CD4-positive, alpha-beta T cell treated with Interleukin-10 for 1 hour (primary cell): Measurements from ENCODE around the gene EPHB1.
"Not testable (repeated sequence)": the region's sequence is repeated elsewhere in the genome, so short reads cannot be mapped to it uniquely, and the experiment has no call there.

Experiments used
- DNase-seq: peaks from one replicate; pipeline ENCODE4 v3.0.0-alpha.2; 2020

The EPHB1 gene

GRCh38 chr3:135056733-135057310, 261.8 kb downstream of the EPHB1 start:
- DNase-seq: no peak

DNA sequence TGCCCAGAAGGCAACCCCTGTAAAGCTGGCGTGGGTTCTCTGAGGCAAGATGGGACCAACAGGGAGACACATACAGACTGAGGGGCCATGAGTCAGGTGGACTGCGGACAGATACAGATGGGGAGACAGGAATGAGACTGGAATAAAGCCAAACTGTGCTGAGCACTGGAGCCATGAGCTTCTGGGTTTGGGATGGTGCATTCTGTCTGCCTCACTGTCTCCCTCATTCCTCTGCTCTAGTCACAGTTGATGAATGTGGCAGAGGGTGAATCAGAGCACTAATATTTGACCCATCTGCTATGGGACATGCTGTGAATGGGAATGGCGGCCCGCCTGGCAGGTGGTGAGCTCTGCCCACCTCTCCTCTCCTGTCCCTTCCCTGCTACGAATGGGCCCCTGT, 262.9 kb downstream of the EPHB1 start:
- DNase-seq: no peak

DNA sequence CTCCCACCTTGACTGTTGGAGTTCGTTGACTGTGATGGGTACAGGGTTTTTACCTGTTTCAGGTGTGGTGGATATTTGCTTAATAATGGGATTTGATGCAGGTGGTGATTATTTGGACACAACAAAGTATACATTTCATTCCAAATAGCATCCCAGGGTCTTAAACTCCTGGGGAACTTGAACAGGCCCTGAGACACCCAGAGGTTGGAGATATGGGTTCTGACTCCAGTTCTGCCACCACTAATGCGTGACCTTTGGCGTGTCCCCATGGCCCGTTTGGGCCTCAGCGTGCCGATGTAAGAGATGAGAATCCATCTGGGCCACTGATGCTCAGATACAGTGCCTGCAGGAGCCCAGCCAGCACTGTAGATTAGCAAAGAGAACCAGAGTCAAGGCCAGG, 264.5 kb downstream of the EPHB1 start:
- no peak for DNase-seq

DNA sequence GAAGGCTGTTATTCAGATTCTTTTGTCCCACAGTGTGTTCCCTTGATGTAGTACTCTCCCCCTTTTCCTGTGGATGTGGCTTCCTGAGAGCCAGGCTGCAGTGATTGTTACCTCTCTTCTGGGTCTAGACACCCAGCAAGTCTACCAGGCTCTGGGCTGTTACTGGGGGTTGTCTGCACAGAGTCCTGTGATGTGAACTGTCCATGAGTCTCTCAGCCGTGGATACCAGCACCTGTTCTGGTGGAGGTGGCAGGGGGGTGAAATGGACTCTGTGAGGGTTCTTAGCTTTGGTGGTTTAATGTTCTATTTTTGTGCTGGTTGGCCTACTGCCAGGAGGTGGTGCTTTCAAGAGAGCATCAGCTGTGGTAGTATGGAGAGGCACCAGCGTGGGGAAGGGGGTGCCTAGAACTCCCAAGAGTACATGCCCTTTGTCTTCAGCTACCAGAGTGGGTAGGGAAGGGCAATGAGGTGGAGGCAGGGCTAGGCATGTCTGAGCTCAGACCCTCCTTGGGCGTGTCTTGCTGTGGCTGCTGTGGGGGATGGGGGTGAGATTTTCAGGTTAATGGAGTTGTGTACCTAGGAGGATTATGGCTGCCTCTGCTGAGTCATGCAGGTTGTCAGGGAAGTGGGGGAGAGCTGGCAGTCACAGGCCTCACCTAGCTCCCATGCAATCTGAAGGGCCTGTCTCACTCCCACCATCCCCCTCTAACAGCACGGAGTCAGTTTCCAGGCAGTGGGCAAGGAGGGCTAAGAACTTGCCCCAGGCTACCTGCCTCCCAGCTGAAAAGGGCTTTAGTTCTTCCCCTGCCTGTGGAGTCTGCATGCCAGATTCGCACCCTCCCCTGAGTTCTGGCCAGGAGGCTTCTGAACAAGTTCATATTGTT, 272.0 kb downstream of the EPHB1 start:
- DNase-seq: not testable (repeated sequence)

DNA sequence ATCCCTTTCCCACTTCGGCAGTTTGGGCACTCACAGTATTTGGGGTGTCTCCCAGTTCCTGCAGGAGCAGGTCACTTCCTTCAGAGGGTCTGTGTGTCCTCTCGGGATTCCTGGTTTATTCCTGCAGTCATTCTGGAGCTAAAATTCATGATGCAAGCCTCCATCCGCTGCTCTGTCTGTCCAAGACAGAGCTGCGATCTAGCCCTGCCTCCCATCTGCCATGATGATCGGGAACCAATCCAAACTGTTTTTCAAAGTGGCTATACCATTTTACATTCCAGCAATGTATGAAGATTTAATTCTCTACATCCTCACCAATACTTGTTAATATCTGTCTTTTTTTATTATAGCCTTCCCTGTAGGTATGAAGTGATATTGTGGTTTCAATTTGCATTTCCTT, 273.0 kb downstream of the EPHB1 start:
- DNase-seq: no peak

- no peak for DNase-seq
Observed at GRCh38 chr3:135069406-135069805, 274.3 kb downstream of the EPHB1 start.

GRCh38 chr3:135071483-135071882, 276.4 kb downstream of the EPHB1 start:
- no peak for DNase-seq

DNA sequence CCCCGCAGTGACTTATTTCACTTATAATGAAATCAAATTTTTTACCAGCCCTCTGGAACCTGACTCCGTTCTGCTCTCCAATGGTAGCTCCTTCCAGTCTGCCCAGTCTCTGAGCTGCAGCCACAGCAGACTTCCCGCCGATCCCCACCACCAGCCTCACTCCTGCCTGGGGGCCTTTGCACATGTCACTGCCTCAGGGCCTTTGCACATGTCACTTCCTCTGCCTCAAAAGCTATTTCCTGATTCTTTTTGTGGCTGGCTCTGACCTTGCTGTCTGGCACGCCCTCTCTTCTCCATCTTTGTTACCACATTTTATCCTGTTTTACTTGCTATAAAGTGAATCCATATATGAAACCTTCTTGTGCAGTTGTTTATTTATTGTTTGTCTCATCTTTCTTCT, 277.4 kb downstream of the EPHB1 start:
- DNase-seq: no peak

- no peak for DNase-seq
Observed at GRCh38 chr3:135075157-135075556, 280.1 kb downstream of the EPHB1 start.

- DNase-seq: no peak
Observed at GRCh38 chr3:135076341-135076740, 281.3 kb downstream of the EPHB1 start.

GRCh38 chr3:135077186-135077585, 282.1 kb downstream of the EPHB1 start:
- DNase-seq: no peak

DNA sequence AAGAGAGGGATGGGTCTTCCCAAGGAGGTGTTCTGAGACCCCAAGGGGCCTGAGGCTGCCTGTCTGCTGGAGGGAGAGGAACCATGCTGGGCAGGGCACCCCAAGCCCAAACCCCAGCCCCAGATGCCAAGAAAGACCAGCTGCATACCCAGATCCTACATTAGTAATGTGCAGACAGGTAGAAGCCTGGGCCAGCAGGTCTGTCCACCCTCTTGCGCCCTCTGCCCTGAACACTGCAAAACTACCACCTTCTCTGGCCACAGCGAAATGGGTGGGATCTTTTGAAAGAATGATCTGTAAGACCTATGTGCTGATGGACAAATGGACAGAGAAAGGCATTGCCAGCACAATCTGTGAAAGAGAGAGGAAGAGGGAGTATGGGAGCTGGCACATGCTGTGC, 283.2 kb downstream of the EPHB1 start:
- no peak for DNase-seq

- no peak for DNase-seq
Observed at GRCh38 chr3:135079095-135079494, 284.0 kb downstream of the EPHB1 start.

DNA sequence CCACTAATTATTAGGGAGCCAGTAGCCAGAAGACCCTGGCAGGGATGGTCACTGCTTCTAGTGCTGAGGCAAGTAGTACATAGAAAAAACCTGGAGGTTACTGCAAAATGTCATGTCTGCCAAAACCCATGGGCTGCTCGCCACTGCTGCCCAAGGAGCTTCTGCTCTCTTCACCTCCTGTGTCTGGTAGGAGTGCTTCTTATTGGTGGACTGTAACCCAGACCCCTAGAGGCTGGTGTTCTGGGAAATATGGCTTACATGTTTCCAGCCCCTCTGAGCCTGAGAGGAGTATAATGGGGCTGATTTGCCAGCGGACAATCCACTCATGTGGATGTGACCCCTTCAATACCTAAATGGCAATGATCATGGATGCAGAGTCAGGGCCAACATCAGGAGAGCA, 286.4 kb downstream of the EPHB1 start:
- no peak for DNase-seq

DNA sequence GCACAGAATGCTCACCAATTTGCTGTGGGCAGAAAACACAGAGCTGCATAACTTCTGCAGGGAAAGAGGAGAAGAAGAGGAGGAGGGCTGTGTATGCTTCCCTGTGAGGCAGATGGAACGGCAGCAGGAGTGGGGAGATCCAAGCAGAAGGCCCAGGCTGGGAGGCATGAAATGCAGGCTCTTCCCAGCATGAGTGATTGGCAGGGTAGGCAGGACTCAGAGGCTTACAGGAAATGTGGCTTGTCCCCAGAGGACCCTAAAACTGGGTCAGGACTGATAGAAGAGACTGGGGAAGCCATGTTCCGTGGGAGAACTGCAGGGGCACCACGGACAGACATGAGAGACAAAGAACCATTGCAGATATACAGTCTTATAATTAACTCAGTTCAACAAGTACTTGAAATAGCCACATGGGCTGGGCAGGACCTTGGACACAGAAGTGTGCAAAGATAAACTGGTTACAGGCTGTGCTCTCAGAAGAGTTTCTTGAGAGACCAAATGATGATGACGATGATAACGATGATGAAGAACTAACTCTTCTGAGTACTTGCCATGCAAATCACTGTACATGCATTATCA, 286.9 kb downstream of the EPHB1 start:
- DNase-seq: no peak

GRCh38 chr3:135082706-135083105, 287.6 kb downstream of the EPHB1 start:
- DNase-seq: no peak

DNA sequence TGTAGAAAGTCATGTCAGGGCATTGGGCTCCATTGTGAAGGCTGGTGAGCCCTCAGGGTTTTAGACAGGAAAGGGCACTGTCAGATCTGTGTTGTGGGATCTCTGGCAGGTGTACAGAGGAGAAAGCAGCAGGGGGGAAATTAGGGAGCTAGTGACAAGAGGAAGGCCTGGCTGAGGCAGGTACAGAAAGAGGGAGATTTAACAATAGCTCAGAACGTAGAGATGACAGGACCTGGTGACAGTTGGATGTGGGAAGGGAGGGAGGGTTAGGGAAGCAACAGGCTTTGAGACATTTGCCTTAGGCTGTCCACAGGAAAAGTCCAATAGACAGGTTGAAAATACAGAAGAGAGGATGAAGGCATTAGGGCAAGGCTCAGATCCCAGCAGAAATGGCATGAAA, 288.1 kb downstream of the EPHB1 start:
- no peak for DNase-seq

- DNase-seq: no peak
Observed at GRCh38 chr3:135083756-135084155, 288.7 kb downstream of the EPHB1 start.

DNA sequence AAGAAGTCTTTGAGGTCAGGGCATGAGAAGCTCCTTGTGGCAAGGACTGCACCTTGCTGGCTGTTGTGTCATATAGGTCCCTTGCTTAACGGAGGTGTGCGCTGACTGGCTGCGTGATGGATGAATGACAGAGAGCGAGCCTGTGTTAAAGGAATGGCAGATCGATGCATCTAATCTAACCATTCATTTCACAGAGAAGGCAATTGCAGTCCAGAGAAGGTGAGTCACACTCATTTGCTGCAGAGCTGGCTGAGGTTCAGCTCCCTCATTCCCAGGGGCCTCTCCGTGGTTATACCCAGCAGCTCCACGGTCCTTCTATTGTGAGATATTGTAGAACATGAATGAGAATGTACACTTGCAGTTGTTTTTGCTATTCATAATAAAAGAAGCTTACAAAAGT, 289.3 kb downstream of the EPHB1 start:
- DNase-seq: no peak

GRCh38 chr3:135084976-135085375, 289.9 kb downstream of the EPHB1 start:
- DNase-seq: no peak

- no peak for DNase-seq
Observed at GRCh38 chr3:135085652-135086436, 290.8 kb downstream of the EPHB1 start.

DNA sequence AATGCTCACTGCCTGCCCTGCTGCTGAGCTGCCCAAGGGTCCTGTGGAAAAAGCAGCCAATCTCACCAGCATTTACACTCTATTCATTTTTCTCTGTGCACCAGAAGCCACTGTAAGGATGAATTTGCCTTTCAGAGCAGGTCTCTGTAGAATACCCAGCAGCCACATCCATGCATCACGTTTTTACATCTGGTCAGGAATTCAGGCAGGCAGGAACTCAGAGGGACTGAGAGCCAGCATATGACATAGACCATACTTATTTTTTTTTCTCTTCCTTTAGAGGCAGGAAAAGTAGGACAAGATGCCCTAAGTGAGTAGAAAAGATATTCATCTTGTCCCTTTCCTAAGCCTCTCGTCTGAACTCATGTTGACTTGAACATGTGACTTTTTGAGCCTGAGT, 292.7 kb downstream of the EPHB1 start:
- DNase-seq: no peak

DNA sequence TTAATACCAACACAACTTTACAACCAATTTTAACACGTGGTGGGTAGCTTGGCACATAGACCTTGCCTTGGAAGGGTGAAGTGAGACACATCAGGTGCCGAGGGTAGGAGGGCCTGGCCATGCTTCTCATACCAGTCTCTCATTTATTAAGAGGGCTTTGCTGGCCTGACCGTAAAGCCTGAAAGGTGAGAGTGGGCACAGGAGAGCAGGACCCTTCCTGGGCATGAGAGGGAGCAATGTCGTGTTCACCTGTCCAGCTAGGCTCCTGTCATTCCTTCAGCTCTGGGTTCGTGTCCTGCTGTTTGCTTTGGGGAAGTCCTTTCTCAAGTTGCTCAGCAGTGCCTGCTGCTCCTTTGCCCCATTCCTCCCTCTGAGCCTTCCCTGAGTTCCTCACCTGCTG, 294.4 kb downstream of the EPHB1 start:
- no peak for DNase-seq
